ENCODE data around the gene HNRNPL. TPM values are rescaled to one million over a fixed set of nuclear protein-coding genes. Genes with fewer than 3 reads are reported as not detected.

The HNRNPL gene
- total and polyA plus RNA-seq, 9 of the 15 experiments (the other 6 are each of a cell fraction or from before 2014, with no cell fraction given), result 39.5 to 610 (median 299) TPM

DNA sequence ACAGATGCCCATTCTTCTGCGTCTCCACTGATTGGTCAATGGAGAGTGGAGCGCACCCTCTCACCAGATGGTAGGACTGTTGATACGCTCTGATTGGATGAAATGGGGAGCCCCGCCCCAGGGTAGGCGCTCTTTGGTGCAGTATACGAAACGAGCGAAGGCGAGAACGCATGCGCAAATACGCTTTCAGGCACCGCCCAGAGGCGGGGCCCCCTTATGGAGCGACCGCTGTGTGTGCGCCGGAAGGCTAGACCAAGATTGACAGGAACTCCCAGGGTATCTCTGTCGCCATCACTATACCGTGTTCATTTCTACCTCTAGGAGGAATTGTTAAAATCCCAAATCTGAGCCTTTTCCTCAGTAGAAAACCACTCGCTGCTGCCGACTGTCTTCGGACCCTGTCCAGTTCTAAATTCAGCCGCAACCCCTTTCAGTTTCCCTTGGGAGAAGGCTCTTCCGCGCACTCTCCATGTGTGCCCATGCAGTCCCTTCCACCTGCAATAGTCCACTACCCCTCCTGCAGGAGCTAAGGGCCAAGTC, 720 bp upstream of the HNRNPL start (continued):
- TF ChIP-seq, protein P1, sequence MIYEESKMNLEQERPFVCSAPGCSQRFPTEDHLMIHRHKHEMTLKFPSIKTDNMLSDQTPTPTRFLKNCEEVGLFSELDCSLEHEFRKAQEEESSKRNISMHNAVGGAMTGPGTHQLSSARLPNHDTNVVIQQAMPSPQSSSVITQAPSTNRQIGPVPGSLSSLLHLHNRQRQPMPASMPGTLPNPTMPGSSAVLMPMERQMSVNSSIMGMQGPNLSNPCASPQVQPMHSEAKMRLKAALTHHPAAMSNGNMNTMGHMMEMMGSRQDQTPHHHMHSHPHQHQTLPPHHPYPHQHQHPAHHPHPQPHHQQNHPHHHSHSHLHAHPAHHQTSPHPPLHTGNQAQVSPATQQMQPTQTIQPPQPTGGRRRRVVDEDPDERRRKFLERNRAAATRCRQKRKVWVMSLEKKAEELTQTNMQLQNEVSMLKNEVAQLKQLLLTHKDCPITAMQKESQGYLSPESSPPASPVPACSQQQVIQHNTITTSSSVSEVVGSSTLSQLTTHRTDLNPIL (CRISPR knock-in tag; IDR thresholded peaks at IDR 0.05), result no peak
- TF ChIP-seq KDM1A (IDR thresholded peaks at IDR 0.05) (no peak), NCOA1 (IDR thresholded peaks at IDR 0.05; ENCODE audit: low read depth) (no peak), STAT5B (CRISPR knock-in tag; IDR thresholded peaks at IDR 0.05) (no peak), NR1H2 (CRISPR knock-in tag; IDR thresholded peaks at IDR 0.05) (no peak), MBD2 (IDR thresholded peaks at IDR 0.05; ENCODE audit: borderline replicate concordance, low read depth) (peak; percentile 48; the same call in 1 of the 2 replicates), EGR1 (conservative IDR thresholded peaks at IDR 0.05) (no peak), XRCC5 (IDR thresholded peaks at IDR 0.05; ENCODE audit: low read depth, low read length) (no peak), NRF1 (conservative IDR thresholded peaks at IDR 0.05 in 1 of 2, IDR thresholded peaks at IDR 0.05 in 1 of 2) (peak; percentile 92 to 94), RBM39 (optimal IDR thresholded peaks at IDR 0.05; ENCODE audit: low read depth, low read length) (no peak), MTF1 (CRISPR knock-in tag; IDR thresholded peaks at IDR 0.05; ENCODE audit: borderline replicate concordance) (no peak), GABPB2 (CRISPR knock-in tag; conservative IDR thresholded peaks at IDR 0.05) (no peak), XRCC4 (IDR thresholded peaks at IDR 0.05; ENCODE audit: extremely low read depth, insufficient read depth, insufficient read length) (no peak), FIP1L1 (IDR thresholded peaks at IDR 0.05; ENCODE audit: low read depth, low read length, poor library complexity, severe bottlenecking) (no peak), SUPT5H (IDR thresholded peaks at IDR 0.05) (peak; percentile 76), GTF3C2 (IDR thresholded peaks at IDR 0.05; ENCODE audit: borderline replicate concordance, extremely low read depth, insufficient read length) (no peak)
- TF ChIP-seq, protein P2, sequence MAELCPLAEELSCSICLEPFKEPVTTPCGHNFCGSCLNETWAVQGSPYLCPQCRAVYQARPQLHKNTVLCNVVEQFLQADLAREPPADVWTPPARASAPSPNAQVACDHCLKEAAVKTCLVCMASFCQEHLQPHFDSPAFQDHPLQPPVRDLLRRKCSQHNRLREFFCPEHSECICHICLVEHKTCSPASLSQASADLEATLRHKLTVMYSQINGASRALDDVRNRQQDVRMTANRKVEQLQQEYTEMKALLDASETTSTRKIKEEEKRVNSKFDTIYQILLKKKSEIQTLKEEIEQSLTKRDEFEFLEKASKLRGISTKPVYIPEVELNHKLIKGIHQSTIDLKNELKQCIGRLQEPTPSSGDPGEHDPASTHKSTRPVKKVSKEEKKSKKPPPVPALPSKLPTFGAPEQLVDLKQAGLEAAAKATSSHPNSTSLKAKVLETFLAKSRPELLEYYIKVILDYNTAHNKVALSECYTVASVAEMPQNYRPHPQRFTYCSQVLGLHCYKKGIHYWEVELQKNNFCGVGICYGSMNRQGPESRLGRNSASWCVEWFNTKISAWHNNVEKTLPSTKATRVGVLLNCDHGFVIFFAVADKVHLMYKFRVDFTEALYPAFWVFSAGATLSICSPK (IDR thresholded peaks at IDR 0.05; ENCODE audit: borderline replicate concordance), result no peak
- TF ChIP-seq, protein P3, sequence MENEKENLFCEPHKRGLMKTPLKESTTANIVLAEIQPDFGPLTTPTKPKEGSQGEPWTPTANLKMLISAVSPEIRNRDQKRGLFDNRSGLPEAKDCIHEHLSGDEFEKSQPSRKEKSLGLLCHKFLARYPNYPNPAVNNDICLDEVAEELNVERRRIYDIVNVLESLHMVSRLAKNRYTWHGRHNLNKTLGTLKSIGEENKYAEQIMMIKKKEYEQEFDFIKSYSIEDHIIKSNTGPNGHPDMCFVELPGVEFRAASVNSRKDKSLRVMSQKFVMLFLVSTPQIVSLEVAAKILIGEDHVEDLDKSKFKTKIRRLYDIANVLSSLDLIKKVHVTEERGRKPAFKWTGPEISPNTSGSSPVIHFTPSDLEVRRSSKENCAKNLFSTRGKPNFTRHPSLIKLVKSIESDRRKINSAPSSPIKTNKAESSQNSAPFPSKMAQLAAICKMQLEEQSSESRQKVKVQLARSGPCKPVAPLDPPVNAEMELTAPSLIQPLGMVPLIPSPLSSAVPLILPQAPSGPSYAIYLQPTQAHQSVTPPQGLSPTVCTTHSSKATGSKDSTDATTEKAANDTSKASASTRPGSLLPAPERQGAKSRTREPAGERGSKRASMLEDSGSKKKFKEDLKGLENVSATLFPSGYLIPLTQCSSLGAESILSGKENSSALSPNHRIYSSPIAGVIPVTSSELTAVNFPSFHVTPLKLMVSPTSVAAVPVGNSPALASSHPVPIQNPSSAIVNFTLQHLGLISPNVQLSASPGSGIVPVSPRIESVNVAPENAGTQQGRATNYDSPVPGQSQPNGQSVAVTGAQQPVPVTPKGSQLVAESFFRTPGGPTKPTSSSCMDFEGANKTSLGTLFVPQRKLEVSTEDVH (IDR thresholded peaks at IDR 0.05; ENCODE audit: low read depth, partially characterized antibody), result no peak
- TF ChIP-seq, protein P4, sequence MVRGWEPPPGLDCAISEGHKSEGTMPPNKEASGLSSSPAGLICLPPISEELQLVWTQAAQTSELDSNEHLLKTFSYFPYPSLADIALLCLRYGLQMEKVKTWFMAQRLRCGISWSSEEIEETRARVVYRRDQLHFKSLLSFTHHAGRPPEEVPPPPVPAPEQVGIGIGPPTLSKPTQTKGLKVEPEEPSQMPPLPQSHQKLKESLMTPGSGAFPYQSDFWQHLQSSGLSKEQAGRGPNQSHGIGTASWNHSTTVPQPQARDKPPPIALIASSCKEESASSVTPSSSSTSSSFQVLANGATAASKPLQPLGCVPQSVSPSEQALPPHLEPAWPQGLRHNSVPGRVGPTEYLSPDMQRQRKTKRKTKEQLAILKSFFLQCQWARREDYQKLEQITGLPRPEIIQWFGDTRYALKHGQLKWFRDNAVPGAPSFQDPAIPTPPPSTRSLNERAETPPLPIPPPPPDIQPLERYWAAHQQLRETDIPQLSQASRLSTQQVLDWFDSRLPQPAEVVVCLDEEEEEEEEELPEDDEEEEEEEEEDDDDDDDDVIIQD (CRISPR knock-in tag; IDR thresholded peaks at IDR 0.05), result no peak
